ENCODE measurements around the gene RAPGEF6. TPM values are rescaled to one million over a fixed set of nuclear protein-coding genes. Genes with fewer than 3 reads are reported as not detected.

Gene RAPGEF6
- total RNA-seq, 1 donor = 15.6 TPM

DNA sequence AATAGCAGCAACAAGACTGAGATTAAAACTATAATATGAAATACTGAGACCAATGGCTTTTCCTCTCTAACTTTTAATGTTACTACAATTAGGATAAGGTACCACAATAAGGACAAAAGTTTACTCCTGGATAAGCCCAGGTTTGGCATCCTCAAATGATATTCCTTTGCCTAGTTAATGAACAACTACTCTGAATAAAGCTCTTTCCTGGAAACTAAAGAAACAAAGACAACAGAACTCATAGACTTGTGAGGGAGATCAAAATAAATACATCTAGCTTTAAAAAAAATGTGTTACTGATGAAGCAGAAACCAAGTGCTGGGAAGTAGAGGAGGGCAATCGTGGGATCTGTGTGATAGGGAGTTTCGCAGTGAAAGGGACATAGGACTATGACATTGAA lies 19.3 kb upstream of the RAPGEF6 start:
- Histone ChIP-seq H3K9me3 (ENCODE audit: low read depth, low read length) (no peaks in the 10 kb centered on the region), H3K4me1 (ENCODE audit: insufficient read depth, low read length) (no peaks in the 10 kb centered on the region), H3K27ac (ENCODE audit: low read depth, low read length) (no peak overlapping the region), H3K36me3 (ENCODE audit: insufficient read depth, low read length) (peaks cover 26% of the 10 kb centered on the region), H2AFZ (ENCODE audit: low read length) (no peak overlapping the region), H3K4me3 (ENCODE audit: insufficient read depth, low read length) (no peak overlapping the region), H3K4me2 (ENCODE audit: insufficient read depth, low read length) (no peak overlapping the region), H3K79me2 (ENCODE audit: insufficient read depth, low read length) (peaks cover 50% of the 10 kb centered on the region), H4K20me1 (ENCODE audit: insufficient read depth, low read length) (peaks cover 6% of the 10 kb centered on the region), H3K27me3 (ENCODE audit: insufficient read depth, low read length) (no peaks in the 10 kb centered on the region)
- no peak for DNase-seq (ENCODE audit: insufficient read length, low spot score, missing footprints)
- TF ChIP-seq, protein P1, sequence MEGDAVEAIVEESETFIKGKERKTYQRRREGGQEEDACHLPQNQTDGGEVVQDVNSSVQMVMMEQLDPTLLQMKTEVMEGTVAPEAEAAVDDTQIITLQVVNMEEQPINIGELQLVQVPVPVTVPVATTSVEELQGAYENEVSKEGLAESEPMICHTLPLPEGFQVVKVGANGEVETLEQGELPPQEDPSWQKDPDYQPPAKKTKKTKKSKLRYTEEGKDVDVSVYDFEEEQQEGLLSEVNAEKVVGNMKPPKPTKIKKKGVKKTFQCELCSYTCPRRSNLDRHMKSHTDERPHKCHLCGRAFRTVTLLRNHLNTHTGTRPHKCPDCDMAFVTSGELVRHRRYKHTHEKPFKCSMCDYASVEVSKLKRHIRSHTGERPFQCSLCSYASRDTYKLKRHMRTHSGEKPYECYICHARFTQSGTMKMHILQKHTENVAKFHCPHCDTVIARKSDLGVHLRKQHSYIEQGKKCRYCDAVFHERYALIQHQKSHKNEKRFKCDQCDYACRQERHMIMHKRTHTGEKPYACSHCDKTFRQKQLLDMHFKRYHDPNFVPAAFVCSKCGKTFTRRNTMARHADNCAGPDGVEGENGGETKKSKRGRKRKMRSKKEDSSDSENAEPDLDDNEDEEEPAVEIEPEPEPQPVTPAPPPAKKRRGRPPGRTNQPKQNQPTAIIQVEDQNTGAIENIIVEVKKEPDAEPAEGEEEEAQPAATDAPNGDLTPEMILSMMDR (IDR thresholded peaks at IDR 0.05; ENCODE audit: extremely low read depth, low read depth, low read length) = no peak

GRCh38 chr5:131649161-131649560 lies 14.1 kb upstream of the RAPGEF6 start:
- Histone ChIP-seq H3K36me3 (ENCODE audit: insufficient read depth, low read length) (peaks cover 57% of the 10 kb centered on the region), H2AFZ (ENCODE audit: low read length) (no peak overlapping the region), H3K4me2 (ENCODE audit: insufficient read depth, low read length) (no peak overlapping the region), H3K4me1 (ENCODE audit: insufficient read depth, low read length) (no peaks in the 10 kb centered on the region), H4K20me1 (ENCODE audit: insufficient read depth, low read length) (peaks cover 6% of the 10 kb centered on the region), H3K4me3 (ENCODE audit: insufficient read depth, low read length) (no peak overlapping the region), H3K9me3 (ENCODE audit: low read depth, low read length) (no peaks in the 10 kb centered on the region), H3K27me3 (ENCODE audit: insufficient read depth, low read length) (no peaks in the 10 kb centered on the region), H3K27ac (ENCODE audit: low read depth, low read length) (no peak overlapping the region), H3K79me2 (ENCODE audit: insufficient read depth, low read length) (peaks cover 24% of the 10 kb centered on the region)
- TF ChIP-seq, protein P1 (IDR thresholded peaks at IDR 0.05; ENCODE audit: extremely low read depth, low read depth, low read length) = no peak
- no peak for DNase-seq (ENCODE audit: insufficient read length, low spot score, missing footprints)

DNA sequence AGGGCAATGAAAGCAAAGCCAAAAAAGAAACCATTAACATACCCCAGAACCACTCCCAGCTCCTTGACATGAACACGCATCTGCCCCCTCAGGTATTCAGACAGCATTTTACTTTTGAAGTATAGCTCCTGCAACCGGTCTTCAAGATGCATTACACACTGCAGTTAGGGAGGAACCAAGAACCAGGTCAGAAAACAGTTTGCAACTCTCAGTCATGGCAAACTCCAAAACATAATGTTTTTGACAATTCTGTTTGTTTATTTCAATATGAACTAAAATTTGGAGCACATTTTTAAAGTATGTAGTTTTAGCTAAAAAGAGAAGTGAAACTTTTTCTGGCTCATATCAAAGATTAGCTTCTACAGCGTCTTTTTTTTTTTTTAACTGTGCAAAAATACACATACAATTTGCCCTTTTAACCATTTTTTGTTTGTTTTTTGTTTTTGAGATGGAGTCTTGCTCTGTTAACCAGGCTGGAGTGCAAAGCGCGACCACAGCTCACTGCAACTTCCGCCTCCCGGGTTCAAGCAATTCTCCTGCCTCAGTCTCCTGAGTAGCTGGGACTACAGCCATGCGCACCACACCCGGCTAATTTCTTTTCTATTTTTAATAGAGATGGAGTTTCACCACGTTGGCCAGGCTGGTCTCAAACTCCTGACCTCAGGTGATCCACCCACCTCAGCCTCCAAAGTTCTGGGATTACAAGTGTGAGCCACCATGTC lies 12.2 kb upstream of the RAPGEF6 start:
- peaks cover 58% of the 10 kb centered on the region for H3K36me3 ChIP-seq (ENCODE audit: insufficient read depth, low read length)
- no peak for DNase-seq (ENCODE audit: insufficient read length, low spot score, missing footprints)
- H2AFZ ChIP-seq (ENCODE audit: low read length) = no peak overlapping the region
- TF ChIP-seq, protein P1 (IDR thresholded peaks at IDR 0.05; ENCODE audit: extremely low read depth, low read depth, low read length) = no peak
- no peaks in the 10 kb centered on the region for H3K9me3 ChIP-seq (ENCODE audit: low read depth, low read length)
- no peaks in the 10 kb centered on the region for H3K27me3 ChIP-seq (ENCODE audit: insufficient read depth, low read length)
- H4K20me1 ChIP-seq (ENCODE audit: insufficient read depth, low read length) = no peaks in the 10 kb centered on the region
- H3K79me2 ChIP-seq (ENCODE audit: insufficient read depth, low read length) = peaks cover 12% of the 10 kb centered on the region
- H3K27ac ChIP-seq (ENCODE audit: low read depth, low read length) = no peak overlapping the region
- H3K4me2 ChIP-seq (ENCODE audit: insufficient read depth, low read length) = no peak overlapping the region
- no peak overlapping the region for H3K4me3 ChIP-seq (ENCODE audit: insufficient read depth, low read length)
- no peaks in the 10 kb centered on the region for H3K4me1 ChIP-seq (ENCODE audit: insufficient read depth, low read length)

DNA sequence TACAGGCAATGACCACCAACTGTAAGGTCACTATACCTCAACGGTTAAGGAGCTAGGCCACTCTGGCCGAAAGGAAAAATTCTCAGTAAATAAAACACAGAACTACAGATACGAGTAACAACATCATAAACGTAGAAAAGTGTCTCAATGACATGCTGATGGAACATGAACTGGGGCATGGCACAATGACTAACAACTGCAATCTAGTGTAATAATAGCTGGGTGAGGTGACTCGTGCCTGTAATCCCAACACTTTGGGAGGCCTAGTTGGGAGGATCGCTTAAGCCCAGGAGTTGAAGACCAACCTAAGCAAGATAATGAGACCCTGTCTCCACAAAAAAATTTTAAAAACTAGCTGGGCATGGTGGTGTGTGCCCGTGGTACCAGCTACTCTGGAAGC lies 9.8 kb upstream of the RAPGEF6 start:
- no peak overlapping the region for H2AFZ ChIP-seq (ENCODE audit: low read length)
- H3K4me2 ChIP-seq (ENCODE audit: insufficient read depth, low read length) = no peak overlapping the region
- H3K4me3 ChIP-seq (ENCODE audit: insufficient read depth, low read length) = no peak overlapping the region
- H3K27me3 ChIP-seq (ENCODE audit: insufficient read depth, low read length) = no peaks in the 10 kb centered on the region
- no peaks in the 10 kb centered on the region for H4K20me1 ChIP-seq (ENCODE audit: insufficient read depth, low read length)
- no peak overlapping the region for H3K27ac ChIP-seq (ENCODE audit: low read depth, low read length)
- DNase-seq (ENCODE audit: insufficient read length, low spot score, missing footprints) = no peak
- H3K4me1 ChIP-seq (ENCODE audit: insufficient read depth, low read length) = no peaks in the 10 kb centered on the region
- H3K9me3 ChIP-seq (ENCODE audit: low read depth, low read length) = no peaks in the 10 kb centered on the region
- peaks cover 9% of the 10 kb centered on the region for H3K79me2 ChIP-seq (ENCODE audit: insufficient read depth, low read length)
- H3K36me3 ChIP-seq (ENCODE audit: insufficient read depth, low read length) = peaks cover 44% of the 10 kb centered on the region
- TF ChIP-seq, protein P1 (IDR thresholded peaks at IDR 0.05; ENCODE audit: extremely low read depth, low read depth, low read length) = no peak

Data from osteoblast (primary cell).